AG10803 (cell line): ENCODE data around the gene IGF2BP1.
"Not testable (repeated sequence)": the region's sequence is repeated elsewhere in the genome, so short reads cannot be mapped to it uniquely, and the experiment has no call there.

ENCODE experiments used
- DNase-seq: peaks from one replicate; pipeline ENCODE4 v3.0.0; 2010; ENCODE audit warnings: low read depth
- H3K4me3 ChIP-seq: 2 replicates; pipeline ENCODE4 v1.5.1; 2011; ENCODE audit warnings: mild to moderate bottlenecking, low read length, control low read depth
- CTCF ChIP-seq: conservative IDR thresholded peaks from 2 replicates; pipeline ENCODE4 v1.5.1; 2011; ENCODE audit warnings: mild to moderate bottlenecking, low read length, control low read depth, inconsistent platforms

The IGF2BP1 gene

DNA sequence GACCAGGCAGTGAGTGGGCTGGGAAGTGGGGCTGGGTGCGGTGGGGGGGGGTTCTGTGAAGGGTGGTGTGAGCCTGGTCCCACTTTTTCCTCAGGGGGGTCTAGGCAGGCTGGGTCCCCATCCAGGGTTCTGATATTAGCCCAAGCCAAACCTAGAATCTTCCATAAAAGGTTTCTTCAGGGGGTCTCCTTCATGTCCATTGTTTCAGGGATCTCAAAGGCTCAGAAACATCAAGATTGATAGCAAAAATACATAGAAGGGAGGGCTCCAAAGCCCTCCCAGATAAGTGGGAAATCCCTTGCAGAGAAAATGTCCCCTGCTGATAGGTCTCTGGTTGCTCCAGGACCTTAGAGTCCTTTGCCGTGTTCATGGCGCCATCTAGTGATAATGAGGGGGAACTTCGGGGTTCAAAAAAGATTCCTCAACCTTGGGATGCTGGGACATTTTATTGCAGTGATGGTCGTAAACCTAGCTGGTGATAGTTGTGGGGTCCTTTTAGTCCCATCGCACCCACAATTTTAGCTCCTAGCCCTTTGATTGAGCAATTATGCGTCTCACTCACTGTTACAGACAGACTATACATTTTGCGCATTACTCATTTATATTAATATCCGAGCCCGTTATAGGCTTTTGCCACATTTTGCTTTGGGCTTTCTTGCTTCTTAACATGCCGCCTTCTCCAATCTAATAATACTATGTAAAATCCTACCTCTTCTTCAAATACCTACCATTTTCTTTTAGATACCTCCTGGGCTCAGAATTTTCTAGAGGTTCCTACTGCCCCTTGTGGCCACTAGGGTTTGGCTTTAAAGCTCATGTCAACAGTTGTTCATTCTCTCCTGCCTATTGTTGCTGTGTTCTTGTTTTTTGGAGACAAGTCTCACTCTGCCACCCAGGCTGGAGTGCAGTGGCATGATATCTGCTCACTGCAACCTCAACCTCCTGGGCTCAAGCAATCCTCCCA is 35.1 kb downstream of the IGF2BP1 start:
- no peak overlapping the region for H3K4me3 ChIP-seq
- peak; percentile 92 for TF ChIP-seq CTCF
- peak; percentile 77 for DNase-seq

GRCh38 chr17:49035470-49036269 is 38.5 kb downstream of the IGF2BP1 start:
- DNase-seq: peak; percentile 41
- peak; percentile 85 for TF ChIP-seq CTCF
- H3K4me3 ChIP-seq: peak overlapping the region; percentile 40

DNA sequence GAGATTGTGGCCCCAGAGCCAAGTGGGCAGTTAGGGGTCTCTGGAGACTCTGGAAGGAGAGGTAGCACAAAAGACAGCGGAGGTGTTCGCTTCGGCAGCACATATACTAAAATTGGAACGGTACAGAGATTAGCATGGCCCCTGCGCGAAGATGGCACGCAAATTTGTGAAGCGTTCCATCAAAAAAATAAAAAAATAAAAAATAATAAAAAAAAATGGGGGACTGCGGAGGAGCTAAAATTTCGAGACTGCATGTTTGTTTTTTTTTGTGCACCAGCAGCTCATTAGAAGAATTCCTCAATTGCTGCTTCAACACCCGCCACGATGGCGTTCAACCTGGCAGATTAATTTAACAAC is 39.1 kb downstream of the IGF2BP1 start:
- DNase-seq: no peak
- no peak overlapping the region for H3K4me3 ChIP-seq
- TF ChIP-seq CTCF: no peak

DNA sequence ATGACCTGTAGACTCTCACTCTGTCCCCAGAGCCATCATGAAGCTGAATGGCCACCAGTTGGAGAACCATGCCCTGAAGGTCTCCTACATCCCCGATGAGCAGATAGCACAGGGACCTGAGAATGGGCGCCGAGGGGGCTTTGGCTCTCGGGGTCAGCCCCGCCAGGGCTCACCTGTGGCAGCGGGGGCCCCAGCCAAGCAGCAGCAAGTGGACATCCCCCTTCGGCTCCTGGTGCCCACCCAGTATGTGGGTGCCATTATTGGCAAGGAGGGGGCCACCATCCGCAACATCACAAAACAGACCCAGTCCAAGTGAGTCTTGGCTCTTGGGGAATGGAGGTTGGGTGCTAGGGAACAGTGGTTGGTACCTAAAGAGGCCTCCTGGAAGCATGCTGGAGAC is 41.0 kb downstream of the IGF2BP1 start:
- TF ChIP-seq CTCF: no peak
- DNase-seq: no peak
- H3K4me3 ChIP-seq: no peak overlapping the region

- TF ChIP-seq CTCF: no peak
- H3K4me3 ChIP-seq: no peak overlapping the region
- no peak for DNase-seq
These were observed 41.4 kb downstream of the IGF2BP1 start for GRCh38 chr17:49038544-49038943.

DNA sequence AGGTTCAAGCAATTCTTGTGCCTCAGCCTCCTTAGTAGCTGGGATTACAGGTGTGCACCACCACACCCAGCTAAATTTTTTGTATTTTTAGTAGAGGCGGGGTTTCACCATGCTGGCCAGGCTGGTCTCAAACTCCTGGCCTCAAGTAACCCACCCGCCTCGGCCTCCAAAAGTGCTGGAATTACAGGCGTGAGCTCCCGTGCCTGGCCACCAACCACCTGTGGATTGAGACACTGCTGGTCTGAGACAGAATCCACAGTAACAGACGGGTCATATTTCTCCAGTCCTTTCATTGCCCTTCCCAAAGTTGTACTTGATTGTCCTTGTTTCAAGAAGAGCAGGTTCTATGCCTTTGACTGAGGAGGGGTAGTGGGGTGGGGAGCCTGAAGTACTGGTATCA is 42.3 kb downstream of the IGF2BP1 start:
- H3K4me3 ChIP-seq, DNase-seq: not testable (repeated sequence)

DNA sequence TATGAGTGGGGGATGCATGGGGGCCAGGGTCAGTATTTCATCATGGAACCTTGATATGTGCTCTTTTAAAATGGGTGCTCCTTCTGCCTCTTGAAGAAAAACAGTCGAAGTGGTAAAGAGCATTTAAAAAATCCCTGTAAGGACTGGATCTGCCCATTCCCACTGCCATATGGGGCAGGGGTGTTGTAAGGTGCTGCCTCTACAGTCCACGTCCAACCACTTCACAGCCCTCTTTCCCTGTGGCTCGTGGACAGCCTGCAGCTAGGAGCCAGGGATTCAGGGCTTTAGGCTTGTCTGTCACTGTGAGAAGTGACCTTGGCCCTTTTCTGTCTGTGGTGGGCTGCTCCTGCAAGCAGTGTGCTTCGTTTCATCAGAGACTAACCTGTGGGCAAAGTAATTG is 44.3 kb downstream of the IGF2BP1 start:
- DNase-seq: no peak
- TF ChIP-seq CTCF: no peak
- H3K4me3 ChIP-seq: no peak overlapping the region
